GM21825 (cell line): ENCODE measurements around the gene ARNT2.

Experiments used
- ATAC-seq: cut with Tn5 transposase; IDR thresholded peaks from one replicate; pipeline ENCODE4 v1.9.1; 2021; ENCODE audit warnings: mild to moderate bottlenecking, moderate library complexity; ENCODE audit not compliant: unreplicated experiment

ARNT2 gene

DNA sequence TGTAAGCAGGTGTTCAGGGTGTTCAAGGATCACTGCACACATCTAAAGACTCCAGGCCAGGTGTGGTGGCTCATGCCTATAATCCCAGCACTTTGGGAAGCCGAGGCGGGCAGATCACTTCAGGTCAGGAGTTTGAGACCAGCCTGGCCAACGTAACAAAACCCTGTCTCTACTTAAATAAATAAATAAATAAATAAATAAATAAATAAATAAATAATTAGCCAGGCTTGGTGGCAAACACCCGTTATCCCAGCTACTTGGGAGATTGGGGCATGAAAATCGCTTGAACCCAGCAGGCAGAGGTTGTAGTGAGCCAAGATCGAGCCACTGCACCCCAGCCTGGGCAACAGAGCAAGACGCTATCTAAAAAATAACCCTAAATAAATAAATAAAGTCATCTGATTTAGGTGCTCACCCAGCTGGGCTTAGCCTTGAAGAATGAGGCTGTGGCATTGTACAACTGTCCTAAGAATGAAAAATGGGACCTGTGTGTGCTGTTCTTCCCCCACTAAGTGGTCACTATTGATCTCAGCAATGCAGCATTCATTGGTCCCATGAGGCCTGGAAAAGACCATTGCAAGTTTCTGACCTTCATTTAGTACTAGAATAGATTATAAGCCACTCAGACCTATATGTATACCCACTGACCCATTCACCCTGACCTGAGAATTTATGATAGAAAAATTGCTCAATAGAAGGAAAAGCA lies 208.1 kb downstream of the ARNT2 start:
- no peak for ATAC-seq

DNA sequence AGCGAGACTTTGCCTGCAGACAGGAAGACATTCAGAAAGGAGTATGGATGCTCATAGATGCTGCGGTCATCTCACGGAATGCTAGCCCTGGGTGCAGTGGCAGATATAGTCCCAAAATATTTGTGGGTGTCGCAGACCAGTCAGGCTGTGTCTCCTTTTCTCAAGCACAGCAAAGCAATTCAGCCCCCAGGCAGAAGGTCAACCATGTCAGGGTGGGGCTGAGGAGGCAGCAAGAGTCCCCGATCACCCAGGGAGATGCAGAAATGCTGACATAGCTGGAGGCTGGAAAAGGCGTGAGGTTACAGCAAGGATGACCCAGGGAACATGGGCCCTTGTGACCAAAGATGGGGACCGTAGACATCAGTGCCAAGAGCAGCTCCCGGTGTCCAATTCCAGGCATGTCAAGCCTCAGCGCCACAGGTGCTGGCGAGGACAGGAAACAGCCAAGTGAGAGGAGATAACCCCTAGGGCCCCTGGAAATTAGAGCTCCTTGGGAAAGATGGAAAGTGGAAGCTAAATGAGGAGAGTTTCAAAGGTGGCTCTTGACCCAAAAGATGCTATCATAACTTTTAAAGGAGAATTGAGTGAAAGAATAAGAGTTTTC lies 209.7 kb downstream of the ARNT2 start:
- no peak for ATAC-seq

DNA sequence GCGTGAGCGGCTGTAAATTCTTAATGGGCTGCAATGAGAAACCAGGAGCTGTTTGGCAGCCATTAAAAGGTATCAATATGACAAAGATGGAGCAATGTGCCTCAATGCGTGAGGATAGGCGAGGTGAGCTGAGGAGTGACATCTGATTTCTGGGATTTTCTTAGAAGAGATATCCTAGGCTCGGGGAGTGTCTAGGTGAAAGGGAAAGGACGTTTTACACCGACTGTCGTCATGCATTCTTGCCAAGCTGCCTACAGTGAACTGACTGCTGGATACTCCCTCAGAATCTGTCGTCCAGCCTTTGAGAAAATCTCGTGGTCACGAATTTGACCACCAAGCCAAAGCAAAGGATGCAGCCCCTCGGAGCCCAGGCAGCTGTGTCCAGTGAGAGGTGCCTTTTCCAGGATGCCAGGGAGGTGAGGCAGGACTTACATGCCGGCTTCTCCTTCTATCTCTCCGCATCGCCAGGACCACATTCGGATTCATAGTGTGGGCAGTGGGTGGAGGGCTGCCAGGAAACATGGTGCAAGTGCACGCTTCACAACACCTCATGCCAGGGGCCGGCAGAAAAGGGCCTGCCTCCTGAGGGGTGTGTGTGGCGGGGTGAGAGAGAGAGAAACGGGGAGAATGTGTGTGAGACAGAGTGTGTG lies 210.7 kb downstream of the ARNT2 start:
- ATAC-seq = no peak

DNA sequence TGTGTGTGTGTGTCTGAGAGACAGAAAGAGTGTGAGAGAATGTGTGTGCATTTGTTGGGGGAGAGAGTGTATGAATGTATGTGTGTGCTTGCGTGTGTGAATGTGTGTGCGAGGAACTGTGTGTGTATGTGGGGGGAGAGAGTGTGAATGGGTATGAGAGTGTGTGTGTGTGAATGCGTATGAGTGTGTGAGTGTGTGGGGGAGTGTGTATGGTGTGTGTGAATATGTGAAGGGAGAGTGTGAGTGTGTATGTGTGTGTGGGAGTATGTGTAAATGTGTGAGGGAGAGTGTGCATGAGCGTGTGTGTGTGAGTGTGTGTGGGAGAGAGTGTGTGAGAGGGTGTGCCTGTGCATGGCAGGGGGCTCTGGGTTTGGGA lies 211.2 kb downstream of the ARNT2 start:
- no peak for ATAC-seq

DNA sequence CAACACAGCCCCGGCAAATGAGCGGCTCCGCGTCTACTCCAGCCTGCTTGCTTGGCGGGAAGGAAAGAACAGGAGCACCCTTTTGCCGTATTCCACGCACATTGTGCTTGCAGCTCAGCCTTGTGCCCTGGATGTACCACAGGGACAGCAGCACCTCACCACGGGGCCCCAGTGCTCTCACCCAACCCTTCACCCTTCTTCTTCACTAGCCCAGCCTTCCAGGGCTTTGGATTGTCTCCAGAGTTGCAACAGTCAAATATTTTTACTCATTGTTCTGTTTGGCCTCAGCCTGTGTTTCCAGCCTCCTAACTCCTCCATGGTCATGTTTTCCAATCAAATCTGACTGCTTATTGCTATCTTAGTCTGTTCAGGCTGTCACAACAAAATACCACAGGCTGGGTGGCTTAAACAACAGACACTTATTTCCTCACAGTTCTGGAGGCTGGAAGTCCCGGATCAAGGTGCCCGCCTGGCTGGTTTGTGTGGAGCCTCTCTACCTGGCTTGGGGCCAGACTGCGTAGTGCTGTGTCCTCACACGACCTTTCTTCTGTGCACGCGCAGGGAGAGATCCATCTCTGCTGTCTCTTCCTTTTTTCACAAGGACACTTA lies 211.7 kb downstream of the ARNT2 start:
- ATAC-seq = no peak

DNA sequence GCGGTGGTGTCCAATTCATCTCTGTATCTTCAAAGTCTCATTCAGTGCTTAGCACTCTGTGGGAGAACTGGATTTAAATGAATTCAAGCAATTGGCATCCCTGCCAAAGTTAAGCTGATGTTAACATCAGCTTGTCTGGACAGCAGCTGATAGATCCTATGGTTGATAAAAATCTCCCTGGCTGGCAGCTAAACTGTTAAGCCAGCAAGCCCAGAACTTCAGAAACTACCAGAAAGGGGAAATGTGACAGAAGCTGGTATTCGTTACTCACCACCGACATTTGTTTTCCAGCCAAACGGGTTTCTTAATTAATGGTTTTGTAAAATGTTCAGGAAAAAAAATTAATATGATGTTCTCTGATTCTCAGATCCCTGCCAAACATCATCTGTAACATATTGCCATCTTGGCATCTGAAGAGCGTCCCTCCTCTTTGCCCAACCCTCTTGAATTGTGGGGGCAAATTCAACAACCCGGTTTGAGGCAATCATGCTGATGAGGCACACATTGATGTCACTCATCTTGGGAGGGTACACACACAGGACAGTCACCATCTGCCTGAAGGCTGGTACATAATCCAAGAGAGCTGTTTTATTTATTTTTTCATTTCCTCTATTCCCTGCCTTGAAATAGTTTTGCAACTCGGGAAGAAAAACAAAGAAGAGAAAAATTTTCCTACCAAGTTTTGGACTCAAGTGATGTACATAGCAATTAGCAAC lies 214.7 kb downstream of the ARNT2 start:
- no peak for ATAC-seq

DNA sequence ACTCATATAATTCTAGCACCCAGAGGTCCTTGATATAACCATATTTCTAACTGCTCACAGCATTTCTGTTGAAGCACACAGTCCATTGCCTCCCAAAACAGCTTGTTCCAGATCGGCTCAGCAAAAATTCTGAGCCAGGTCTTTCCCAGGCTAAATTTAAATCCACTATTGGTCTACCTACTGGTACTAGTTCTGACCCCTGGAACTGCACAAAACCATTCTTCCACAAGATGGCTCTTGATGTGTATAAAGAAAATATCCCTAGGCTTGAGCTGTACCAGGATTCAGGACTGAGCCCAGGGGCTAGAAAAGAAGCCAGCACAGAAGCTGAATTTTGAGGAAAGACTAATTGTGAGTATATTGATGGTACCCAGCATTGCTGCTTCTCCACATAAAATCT lies 215.5 kb downstream of the ARNT2 start:
- ATAC-seq = no peak

DNA sequence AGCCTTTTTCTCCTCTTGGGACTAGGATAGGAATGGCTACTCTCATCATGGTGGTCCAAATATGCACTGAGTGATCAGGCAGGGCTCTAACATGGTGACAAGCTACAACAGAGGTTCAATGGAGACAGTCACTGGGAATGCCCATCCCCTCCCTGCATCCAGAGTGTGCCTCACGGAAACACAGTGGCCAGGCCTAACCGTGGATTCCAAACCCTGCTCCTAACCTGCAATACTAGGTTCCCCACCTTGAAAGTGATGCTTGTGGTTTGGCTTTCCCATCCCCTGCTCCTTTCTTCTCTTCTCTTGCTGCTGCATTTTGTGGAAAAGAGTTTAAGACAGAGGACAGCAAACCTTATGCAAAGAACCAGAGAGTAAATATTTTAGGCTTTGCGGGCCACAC lies 216.0 kb downstream of the ARNT2 start:
- ATAC-seq = no peak

DNA sequence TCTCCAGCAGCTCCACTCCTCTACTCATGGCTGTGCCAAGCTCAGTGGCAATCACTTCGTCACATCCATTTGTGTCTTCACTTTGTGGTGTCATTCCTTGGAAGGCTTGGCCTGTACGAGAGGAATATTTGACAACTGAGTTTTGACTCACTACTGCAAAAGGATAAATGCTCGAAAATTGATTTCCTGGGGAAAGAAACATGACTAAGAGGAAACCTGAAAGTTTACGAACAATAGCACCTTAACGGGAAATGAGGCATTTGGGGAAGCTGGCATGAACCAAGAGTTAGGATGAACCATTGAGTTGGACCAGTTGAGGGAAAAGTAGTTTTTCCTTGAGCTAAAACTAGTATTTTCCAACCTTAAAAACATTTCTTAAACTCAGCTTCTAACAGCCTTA lies 216.7 kb downstream of the ARNT2 start:
- no peak for ATAC-seq

DNA sequence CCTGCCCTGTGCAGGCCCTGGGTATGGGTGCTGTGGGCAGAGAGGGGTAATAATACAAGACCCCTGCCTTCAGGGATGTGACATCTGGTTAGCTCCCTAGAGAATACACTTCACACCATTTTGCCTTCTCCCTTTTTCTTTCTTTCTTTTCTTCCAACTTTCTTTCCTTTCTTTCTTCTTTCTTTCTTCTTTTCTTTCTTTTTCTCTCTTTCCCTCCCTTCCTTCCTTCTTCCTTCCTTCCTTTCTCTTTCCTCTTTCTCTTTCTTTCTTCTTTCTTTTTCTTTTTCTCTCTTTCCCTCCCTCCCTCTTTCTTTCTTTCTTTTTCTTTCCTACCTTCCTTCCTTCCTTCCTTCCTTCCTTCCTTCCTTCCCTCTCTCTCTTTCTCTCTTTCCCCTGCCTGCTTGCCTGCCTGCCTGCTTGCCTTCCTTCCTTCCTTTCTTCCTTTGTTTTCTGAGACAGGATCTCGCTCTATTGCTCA lies 222.5 kb downstream of the ARNT2 start:
- ATAC-seq = no peak

DNA sequence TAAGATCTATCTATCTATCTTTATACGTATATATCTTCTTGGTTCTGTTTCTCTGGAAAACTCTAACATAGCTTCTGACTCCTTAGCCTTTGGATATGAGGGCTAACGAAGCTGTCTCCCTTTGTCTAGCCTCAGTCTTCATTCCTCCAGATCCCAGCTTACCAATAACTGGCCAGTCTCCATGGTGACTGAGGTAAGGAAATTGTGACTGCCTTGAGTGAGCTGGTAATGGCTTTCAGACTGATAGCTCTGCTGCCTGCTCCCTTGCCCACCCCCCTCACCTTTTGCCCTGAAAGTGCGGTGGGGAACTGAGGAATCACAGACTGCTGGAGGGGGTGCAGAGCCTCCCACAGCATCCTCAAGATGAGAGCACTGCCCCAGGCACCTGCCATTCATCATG lies 225.2 kb downstream of the ARNT2 start:
- ATAC-seq = no peak

DNA sequence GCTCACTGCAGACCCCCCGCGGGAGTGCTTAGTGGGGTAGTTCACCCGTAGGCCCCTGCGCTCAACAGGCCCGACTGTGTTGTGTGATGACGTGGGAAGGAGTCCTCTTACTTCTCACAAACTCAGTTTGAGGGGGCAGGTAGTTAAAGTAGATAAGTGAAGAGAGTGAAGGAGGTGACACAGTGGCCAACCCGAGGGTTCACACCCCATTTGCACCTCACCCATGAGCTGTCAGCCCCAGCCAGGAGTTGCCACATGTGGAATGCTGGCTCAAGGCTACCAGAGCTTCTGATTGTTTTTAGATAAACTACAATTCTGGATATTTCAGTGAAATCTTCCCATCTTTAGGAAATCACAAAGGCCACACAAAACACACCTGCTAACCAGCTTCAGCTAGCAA lies 226.8 kb downstream of the ARNT2 start:
- ATAC-seq = no peak

DNA sequence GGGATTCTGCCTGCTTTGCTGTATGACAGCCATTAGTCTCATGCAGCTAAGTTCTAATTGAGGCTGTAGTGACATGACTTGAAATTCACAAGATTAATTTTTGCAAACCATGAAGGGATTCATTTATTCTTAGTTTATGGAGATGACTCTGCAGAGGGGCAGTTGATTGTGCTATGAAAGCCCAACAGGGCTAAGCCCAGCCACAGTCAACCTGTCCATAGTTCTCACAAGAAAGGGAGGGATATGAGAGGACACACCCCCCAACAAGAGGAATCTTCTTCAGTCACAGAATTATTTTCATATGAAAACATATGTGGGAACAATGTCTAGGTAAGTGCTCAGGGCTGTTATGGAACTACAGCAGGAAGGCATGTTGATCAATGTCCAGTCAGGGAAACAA lies 229.0 kb downstream of the ARNT2 start:
- no peak for ATAC-seq

DNA sequence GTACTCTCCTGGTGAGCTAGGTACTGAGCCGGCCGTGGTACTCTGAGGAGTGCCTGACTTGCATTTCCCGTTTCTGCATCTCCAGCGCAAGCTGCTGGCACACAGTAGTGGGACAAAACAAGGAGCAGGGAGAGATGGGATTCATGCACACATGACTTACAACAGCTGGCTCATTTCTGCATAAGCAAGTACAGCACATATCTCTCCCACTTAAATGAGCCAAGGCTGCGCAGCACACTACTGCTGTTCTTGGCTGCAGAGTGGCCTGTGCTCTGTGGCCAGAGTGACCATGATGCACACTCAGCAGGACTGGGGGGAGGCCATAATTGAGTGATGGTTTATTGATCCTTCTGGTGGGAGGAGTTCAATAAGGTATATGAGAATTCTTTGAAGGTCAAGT lies 231.8 kb downstream of the ARNT2 start:
- ATAC-seq = no peak

DNA sequence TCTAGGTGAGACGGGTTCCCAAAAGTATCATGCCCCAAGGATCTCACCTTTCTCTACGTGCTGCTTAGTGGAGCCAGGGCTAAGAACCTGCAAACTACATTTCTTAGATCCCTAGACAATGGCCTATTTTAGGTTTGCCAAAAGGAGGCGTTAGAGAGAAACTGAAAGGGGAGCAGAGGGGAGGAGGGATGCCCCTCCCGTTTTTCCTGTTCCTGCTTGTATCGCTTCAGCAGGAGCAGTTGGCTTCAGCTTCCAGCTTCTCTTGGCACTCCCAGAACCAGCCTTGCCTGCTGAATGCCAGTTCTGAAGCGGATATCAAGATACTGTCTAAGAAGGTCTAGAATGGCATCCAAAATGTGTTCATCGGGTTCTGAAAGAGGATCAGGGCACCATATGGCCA lies 232.5 kb downstream of the ARNT2 start:
- no peak for ATAC-seq

DNA sequence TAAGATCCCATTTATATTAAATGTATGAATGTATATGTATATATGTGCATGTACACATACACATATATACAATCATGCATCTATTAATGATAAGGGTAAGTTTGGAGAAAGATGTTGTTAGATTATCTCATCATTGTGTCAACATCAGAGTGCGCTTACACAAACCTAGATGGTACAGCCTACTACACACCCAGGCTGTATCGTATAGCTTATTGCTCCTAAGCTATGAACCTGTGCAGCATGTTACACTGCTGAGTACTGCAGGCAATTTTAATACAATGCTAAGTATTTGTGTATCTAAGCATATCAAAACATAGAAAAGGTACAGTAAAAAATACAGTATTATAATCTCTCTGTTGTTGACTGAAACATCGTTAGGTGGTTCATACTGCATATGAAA lies 233.6 kb downstream of the ARNT2 start:
- ATAC-seq = no peak

DNA sequence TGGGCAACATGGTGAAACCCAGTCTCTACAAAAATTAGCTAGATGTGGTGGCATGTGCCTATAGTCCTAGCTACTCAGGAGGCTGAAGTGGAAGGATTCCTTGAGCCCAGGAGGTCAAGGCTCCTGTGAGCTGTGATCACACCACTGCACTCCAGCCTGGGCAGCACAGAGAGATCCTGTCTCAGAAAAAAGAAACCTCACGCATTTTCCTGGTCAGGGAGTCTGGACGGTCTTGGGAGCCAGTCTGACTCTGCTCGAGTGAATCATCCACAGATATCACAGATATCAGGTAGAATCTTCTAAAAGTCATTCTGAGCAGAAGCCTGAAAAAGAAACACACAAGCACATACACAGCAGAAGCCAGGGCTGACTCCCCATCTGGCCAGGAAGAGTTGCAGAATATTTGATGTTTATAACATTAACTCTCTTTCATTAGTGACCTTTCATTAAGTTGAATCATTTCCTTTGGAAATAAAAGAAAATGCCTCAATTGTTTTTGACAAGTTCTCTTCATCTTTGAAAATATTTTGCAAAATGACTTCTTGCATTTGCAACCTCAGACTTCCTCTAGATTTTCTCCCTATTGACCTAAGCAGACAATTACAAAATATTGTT lies 234.5 kb downstream of the ARNT2 start:
- no peak for ATAC-seq

DNA sequence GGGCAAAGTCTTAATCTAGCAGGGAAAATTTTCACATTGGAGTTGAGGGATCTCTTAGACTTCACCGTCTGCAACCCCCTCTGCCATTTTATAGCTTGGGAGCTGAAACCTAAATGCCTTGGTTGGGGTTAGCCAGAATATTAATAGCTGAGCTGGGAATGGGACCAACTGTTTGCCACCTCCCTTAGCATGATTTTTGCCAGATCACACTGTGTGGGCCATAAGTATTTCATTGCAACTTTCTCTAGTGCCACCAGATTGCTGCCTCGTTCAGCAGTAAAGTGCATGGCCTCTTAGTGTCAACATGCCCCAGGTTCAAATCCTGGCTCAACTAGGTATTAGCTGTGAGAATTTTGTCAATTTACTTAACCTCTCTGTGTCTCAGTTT lies 235.0 kb downstream of the ARNT2 start:
- no peak for ATAC-seq

DNA sequence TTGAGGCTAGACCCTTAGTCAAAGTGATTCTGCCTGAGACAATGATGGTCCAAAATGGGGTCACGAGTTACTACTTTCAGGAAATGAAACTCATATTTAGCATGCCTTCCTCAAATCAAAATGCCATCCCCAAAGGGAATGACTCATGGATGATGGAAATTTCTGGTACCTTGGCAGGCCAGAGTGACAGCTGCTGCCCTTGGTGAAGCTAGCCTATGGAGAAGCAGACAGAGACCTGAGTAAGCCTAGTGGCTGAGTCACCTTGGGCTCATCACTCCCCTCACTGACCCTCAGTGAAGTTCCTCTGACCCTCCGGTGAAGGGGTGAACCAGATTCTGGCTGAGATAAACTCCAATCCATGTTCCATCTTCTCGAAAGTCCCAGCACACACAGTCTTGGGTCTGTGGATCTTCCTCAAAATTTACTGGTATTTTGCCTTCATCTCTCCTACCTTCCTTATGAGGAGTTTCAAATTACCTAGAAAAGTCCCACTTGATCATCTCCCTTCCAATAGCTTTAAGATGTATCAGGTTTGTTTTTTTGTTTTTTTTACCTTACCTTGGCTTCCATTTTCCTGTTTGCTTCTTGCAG lies 236.4 kb downstream of the ARNT2 start:
- ATAC-seq = no peak

DNA sequence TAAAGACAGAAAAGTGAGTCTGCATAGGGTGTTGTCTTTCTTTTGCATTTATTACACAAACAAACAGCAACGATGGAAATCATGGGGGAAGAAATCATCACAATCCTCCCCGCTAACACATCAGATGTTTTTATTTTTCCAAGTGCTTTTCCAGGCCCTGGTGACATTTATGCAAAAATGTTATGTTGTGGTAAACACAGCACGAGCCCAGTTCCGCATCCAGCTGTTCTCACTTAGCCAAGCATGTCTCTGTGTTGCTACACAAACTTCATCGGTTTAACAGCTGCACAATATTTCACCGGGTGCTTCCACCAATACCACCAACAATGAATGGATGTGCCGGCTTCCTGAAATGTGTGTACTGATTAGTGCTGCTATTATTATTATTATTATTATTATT lies 237.2 kb downstream of the ARNT2 start:
- ATAC-seq = no peak
